Tibial nerve (tissue), 4 donors: Measurements from ENCODE around the gene NRSN1.

Experiments used
- EP300 ChIP-seq, 2 donors: sonication (generic); formaldehyde crosslinking; IDR thresholded peaks; one replicate each; pipeline ENCODE4 v1.6.1; 2017; ENCODE audit warnings: antibody characterized with exemption in 2 of 2, mild to moderate bottlenecking in 1 of 2
- POLR2A ChIP-seq, 2 donors: fragments of 450-650 bp; IDR thresholded peaks; one replicate each; pipeline ENCODE4 v1.6.1; 2017; ENCODE audit warnings: antibody characterized with exemption in 2 of 2, mild to moderate bottlenecking in 2 of 2, moderate library complexity in 2 of 2
- TF ChIP-seq, protein P1 (sequence below), 5 experiments: fragments of 200-600 bp in 3 of 5; fragments of 450-650 bp in 2 of 5; sonication (generic) in 3 of 5; IDR thresholded peaks; one replicate each; pipeline ENCODE4 v1.5.1; 2016 to 2019; ENCODE audit warnings: antibody characterized with exemption in 5 of 5, mild to moderate bottlenecking in 3 of 5, moderate library complexity in 2 of 5

DNA sequence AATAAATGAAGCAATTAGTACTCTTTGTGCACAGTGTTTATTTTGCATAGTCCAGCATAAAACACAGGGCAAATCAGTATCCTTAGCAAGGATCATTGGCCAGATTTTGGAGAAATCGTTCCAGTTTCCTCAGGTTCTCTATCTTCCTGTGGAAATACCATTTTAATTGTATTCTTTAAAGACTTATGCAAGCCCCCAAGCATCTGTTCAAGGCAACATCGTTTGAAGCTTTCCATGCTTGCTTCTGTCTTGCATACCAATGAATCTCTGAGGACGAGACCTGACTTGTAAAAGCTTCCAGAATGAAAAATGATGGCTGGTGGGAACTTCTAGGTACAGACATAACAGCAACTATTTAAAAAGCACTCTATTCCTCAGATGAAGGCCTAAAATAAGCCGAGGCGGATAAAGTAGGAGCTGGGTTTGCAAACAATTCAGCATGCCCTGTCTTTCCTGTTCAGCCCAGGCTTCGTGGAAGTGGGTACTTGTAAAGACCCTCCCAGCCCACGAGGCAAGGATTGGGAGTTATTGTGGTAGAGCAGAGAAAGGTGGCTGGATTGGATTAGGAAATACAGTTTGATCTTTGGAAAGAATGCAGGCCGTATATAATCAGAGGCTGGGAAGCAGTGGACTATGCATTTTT is 21.6 kb downstream of the NRSN1 start:
- TF ChIP-seq, protein P1, sequence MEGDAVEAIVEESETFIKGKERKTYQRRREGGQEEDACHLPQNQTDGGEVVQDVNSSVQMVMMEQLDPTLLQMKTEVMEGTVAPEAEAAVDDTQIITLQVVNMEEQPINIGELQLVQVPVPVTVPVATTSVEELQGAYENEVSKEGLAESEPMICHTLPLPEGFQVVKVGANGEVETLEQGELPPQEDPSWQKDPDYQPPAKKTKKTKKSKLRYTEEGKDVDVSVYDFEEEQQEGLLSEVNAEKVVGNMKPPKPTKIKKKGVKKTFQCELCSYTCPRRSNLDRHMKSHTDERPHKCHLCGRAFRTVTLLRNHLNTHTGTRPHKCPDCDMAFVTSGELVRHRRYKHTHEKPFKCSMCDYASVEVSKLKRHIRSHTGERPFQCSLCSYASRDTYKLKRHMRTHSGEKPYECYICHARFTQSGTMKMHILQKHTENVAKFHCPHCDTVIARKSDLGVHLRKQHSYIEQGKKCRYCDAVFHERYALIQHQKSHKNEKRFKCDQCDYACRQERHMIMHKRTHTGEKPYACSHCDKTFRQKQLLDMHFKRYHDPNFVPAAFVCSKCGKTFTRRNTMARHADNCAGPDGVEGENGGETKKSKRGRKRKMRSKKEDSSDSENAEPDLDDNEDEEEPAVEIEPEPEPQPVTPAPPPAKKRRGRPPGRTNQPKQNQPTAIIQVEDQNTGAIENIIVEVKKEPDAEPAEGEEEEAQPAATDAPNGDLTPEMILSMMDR (IDR thresholded peaks at IDR 0.05): no peak
- no peak for TF ChIP-seq POLR2A (IDR thresholded peaks at IDR 0.05)
- TF ChIP-seq EP300 (IDR thresholded peaks at IDR 0.05): no peak
